ENCODE results near the gene LTA4H. TPM values are rescaled to one million over a fixed set of nuclear protein-coding genes. Genes with fewer than 3 reads are reported as not detected.

LTA4H gene
- total RNA-seq, 1 experiment from 2014 or later: 118 TPM

GRCh38 chr12:95984682-95985081 is 50.7 kb downstream of the LTA4H start:
- TF ChIP-seq EZH2 (IDR thresholded peaks at IDR 0.05; ENCODE audit: low read depth) (no peak), CTCF (conservative IDR thresholded peaks at IDR 0.05) (no peak)
- no peaks in the 10 kb centered on the region for H4K20me1 ChIP-seq (ENCODE audit: insufficient read depth)
- peak in 1 of 2 experiments; percentile 37 for DNase-seq
- no peaks in the 10 kb centered on the region for H3K36me3 ChIP-seq (ENCODE audit: low read depth)
- CTCF ChIA-PET: no interaction called here
- no peaks in the 10 kb centered on the region for H3K9me2 ChIP-seq (ENCODE audit: insufficient read depth)
- no peak overlapping the region for H3K4me2 ChIP-seq
- H2AFZ ChIP-seq: no peak overlapping the region
- BruUV-seq (replicated peaks): no TSS peak
- H3F3A ChIP-seq (ENCODE audit: insufficient read depth, low read depth): no peaks in the 10 kb centered on the region
- POLR2A ChIA-PET (ENCODE audit: unreplicated experiment): interaction anchor here (0.7 kb wide), 1 partner anchor 14 kb away, joined by 4 read pairs; no protein-coding TSS in a partner anchor
- no peaks in the 10 kb centered on the region for H3K27me3 ChIP-seq (ENCODE audit: insufficient read depth, low read depth)
- intact Hi-C loops (cut with micrococcal nuclease; ENCODE audit: unreplicated experiment): no loop called here
- H3K4me3 ChIP-seq: no peak overlapping the region
- H3K9me3 ChIP-seq (ENCODE audit: insufficient read depth, low read depth): no peaks in the 10 kb centered on the region
- H3K27ac ChIP-seq: no peak overlapping the region
- no peaks in the 10 kb centered on the region for H3K4me1 ChIP-seq (replicated peaks; ENCODE audit: insufficient read depth)
- H3K79me2 ChIP-seq (ENCODE audit: low read depth): no peaks in the 10 kb centered on the region

- CTCF ChIA-PET: no interaction called here
- intact Hi-C loops (cut with micrococcal nuclease; ENCODE audit: unreplicated experiment): no loop called here
- H3K27ac ChIP-seq: no peak overlapping the region
- no TSS peak for BruUV-seq (replicated peaks)
- H3K9me2 ChIP-seq (ENCODE audit: insufficient read depth): no peaks in the 10 kb centered on the region
- no peak overlapping the region for H2AFZ ChIP-seq
- no peak overlapping the region for H3K4me3 ChIP-seq
- no peak for TF ChIP-seq EZH2 (IDR thresholded peaks at IDR 0.05; ENCODE audit: low read depth)
- no peak for TF ChIP-seq CTCF (conservative IDR thresholded peaks at IDR 0.05)
- no peaks in the 10 kb centered on the region for H3K9me3 ChIP-seq (ENCODE audit: insufficient read depth, low read depth)
- POLR2A ChIA-PET (ENCODE audit: unreplicated experiment): no interaction called here
- H3K4me1 ChIP-seq (replicated peaks; ENCODE audit: insufficient read depth): no peaks in the 10 kb centered on the region
- H3K79me2 ChIP-seq (ENCODE audit: low read depth): no peaks in the 10 kb centered on the region
- H3F3A ChIP-seq (ENCODE audit: insufficient read depth, low read depth): no peaks in the 10 kb centered on the region
- H3K36me3 ChIP-seq (ENCODE audit: low read depth): no peaks in the 10 kb centered on the region
- no peaks in the 10 kb centered on the region for H3K27me3 ChIP-seq (ENCODE audit: insufficient read depth, low read depth)
- no peak for DNase-seq
- no peaks in the 10 kb centered on the region for H4K20me1 ChIP-seq (ENCODE audit: insufficient read depth)
- no peak overlapping the region for H3K4me2 ChIP-seq
These were observed 52.8 kb downstream of the LTA4H start for GRCh38 chr12:95982602-95983001.

DNA sequence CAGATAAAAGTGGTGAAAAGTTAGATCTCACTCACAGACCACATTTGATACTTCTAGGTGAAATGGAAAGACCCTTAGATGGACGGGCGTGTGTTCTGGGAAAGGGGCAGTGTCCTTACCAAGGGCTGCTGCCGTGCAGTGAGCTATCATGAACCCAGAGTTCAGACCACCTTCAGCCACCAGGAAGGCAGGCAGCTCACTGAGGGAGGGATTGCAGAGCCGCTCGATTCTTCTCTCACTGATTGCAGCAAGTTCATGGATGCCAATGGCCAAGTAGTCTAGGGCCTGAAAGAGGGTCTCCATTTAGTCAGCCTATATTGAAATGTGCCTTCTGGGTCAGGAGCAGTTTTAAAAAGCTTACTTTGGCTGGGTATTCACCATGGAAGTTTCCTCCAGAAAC is 55.0 kb downstream of the LTA4H start:
- Histone ChIP-seq H3K4me2 (no peak overlapping the region), H4K20me1 (ENCODE audit: insufficient read depth) (no peaks in the 10 kb centered on the region), H3K9me2 (ENCODE audit: insufficient read depth) (no peaks in the 10 kb centered on the region), H3K36me3 (ENCODE audit: low read depth) (no peaks in the 10 kb centered on the region), H3F3A (ENCODE audit: insufficient read depth, low read depth) (no peaks in the 10 kb centered on the region), H3K27me3 (ENCODE audit: insufficient read depth, low read depth) (no peaks in the 10 kb centered on the region), H2AFZ (no peak overlapping the region), H3K4me1 (replicated peaks; ENCODE audit: insufficient read depth) (peaks cover 4% of the 10 kb centered on the region), H3K4me3 (no peak overlapping the region), H3K27ac (no peak overlapping the region), H3K9me3 (ENCODE audit: insufficient read depth, low read depth) (no peaks in the 10 kb centered on the region), H3K79me2 (ENCODE audit: low read depth) (no peaks in the 10 kb centered on the region)
- CTCF ChIA-PET: interaction anchor here (0.6 kb wide), 1 partner anchor 20 kb away, joined by 3 read pairs; no protein-coding TSS in a partner anchor
- TF ChIP-seq CTCF (conservative IDR thresholded peaks at IDR 0.05) (no peak), EZH2 (IDR thresholded peaks at IDR 0.05; ENCODE audit: low read depth) (no peak)
- intact Hi-C loops (cut with micrococcal nuclease; ENCODE audit: unreplicated experiment): no loop called here
- no peak for DNase-seq
- POLR2A ChIA-PET (ENCODE audit: unreplicated experiment): no interaction called here
- BruUV-seq (replicated peaks): no TSS peak

Measured in PC-9 (cell line).